ENCODE data around the gene ASZ1. TPM values are rescaled to one million over a fixed set of nuclear protein-coding genes. Genes with fewer than 3 reads are reported as not detected.

The ASZ1 gene
- total RNA-seq, 1 donor from 2014 or later = not detected

- intact Hi-C loops (cut with micrococcal nuclease) = no loop called here
These were observed 79.2 kb downstream of the ASZ1 start for GRCh38 chr7:117347962-117348672.

- intact Hi-C loops (cut with micrococcal nuclease) = no loop called here
These were observed 79.8 kb downstream of the ASZ1 start for GRCh38 chr7:117347480-117347879.

- intact Hi-C loops (cut with micrococcal nuclease) = no loop called here
These were observed 81.1 kb downstream of the ASZ1 start for GRCh38 chr7:117346161-117346560.

- intact Hi-C loops (cut with micrococcal nuclease) = no loop called here
These were observed 89.3 kb downstream of the ASZ1 start for GRCh38 chr7:117338020-117338419.

- intact Hi-C loops (cut with micrococcal nuclease) = no loop called here
These were observed 94.1 kb downstream of the ASZ1 start for GRCh38 chr7:117333168-117333567.

GRCh38 chr7:117332031-117332430, 95.3 kb downstream of the ASZ1 start:
- intact Hi-C loops (cut with micrococcal nuclease) = no loop called here

- intact Hi-C loops (cut with micrococcal nuclease) = no loop called here
These were observed 101.5 kb downstream of the ASZ1 start for GRCh38 chr7:117325836-117326235.

GRCh38 chr7:117324960-117325359, 102.3 kb downstream of the ASZ1 start:
- intact Hi-C loops (cut with micrococcal nuclease) = no loop called here

- intact Hi-C loops (cut with micrococcal nuclease) = no loop called here
These were observed 103.2 kb downstream of the ASZ1 start for GRCh38 chr7:117323851-117324711.

GRCh38 chr7:117323305-117323850, 103.9 kb downstream of the ASZ1 start:
- intact Hi-C loops (cut with micrococcal nuclease) = no loop called here

GRCh38 chr7:117322741-117323304, 104.5 kb downstream of the ASZ1 start, which contains the start of gene WNT2:
TSS of gene WNT2 (minus strand) at chr7:117323058. CDS start at chr7:117322989, 69 bp downstream.
- intact Hi-C loops (cut with micrococcal nuclease) = no loop called here

GRCh38 chr7:117320523-117320922, 106.8 kb downstream of the ASZ1 start:
- intact Hi-C loops (cut with micrococcal nuclease) = no loop called here

- intact Hi-C loops (cut with micrococcal nuclease) = no loop called here
These were observed 108.1 kb downstream of the ASZ1 start for GRCh38 chr7:117319181-117319580.

GRCh38 chr7:117313582-117313981, 113.7 kb downstream of the ASZ1 start:
- intact Hi-C loops (cut with micrococcal nuclease) = no loop called here

Other genes with a start within 250 kb of the ASZ1 start
- gene WNT2, start 104.4 kb downstream of the ASZ1 start, total RNA-seq = not detected in 2 replicates
- not detected in 2 replicates for gene CFTR, start 52.5 kb upstream of the ASZ1 start, total RNA-seq